PC-3 (cell line): ENCODE measurements around the gene ZCCHC7.

Experiments
- EZH2 ChIP-seq: fragments of 300-600 bp; sonication (generic); IDR thresholded peaks from one replicate; pipeline ENCODE4 v1.6.1; 2017; ENCODE audit warnings: antibody characterized with exemption, mild to moderate bottlenecking, low read length; ENCODE audit not compliant: unreplicated experiment
- TF ChIP-seq, protein P1 (sequence below): fragments of 300-600 bp; sonication (generic); conservative IDR thresholded peaks from 2 replicates; pipeline ENCODE4 v1.5.1; 2017; ENCODE audit warnings: antibody characterized with exemption, low read depth, mild to moderate bottlenecking, low read length

DNA sequence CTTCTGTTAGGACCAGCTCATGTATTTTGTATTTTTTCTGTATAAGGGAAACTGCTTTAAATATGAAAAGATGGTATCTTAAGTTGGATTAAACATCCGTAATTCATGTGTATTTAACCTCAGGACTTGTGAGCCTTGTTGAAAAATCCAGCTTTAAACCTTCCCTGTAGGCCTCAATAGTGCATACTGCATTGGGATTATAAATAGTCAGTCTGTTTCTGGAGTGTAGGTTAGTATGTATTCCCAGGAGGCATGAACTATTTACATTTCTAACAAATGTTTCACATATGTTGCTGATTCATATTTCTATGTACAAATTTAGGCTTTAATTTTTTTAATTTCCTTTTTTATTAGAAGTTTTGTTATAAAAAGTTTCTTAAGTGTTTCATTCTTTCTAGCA is 164.3 kb downstream of the ZCCHC7 start:
- TF ChIP-seq, protein P1, sequence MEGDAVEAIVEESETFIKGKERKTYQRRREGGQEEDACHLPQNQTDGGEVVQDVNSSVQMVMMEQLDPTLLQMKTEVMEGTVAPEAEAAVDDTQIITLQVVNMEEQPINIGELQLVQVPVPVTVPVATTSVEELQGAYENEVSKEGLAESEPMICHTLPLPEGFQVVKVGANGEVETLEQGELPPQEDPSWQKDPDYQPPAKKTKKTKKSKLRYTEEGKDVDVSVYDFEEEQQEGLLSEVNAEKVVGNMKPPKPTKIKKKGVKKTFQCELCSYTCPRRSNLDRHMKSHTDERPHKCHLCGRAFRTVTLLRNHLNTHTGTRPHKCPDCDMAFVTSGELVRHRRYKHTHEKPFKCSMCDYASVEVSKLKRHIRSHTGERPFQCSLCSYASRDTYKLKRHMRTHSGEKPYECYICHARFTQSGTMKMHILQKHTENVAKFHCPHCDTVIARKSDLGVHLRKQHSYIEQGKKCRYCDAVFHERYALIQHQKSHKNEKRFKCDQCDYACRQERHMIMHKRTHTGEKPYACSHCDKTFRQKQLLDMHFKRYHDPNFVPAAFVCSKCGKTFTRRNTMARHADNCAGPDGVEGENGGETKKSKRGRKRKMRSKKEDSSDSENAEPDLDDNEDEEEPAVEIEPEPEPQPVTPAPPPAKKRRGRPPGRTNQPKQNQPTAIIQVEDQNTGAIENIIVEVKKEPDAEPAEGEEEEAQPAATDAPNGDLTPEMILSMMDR = no peak
- TF ChIP-seq EZH2 = no peak
